ENCODE measurements around the gene CNNM1.

DNA sequence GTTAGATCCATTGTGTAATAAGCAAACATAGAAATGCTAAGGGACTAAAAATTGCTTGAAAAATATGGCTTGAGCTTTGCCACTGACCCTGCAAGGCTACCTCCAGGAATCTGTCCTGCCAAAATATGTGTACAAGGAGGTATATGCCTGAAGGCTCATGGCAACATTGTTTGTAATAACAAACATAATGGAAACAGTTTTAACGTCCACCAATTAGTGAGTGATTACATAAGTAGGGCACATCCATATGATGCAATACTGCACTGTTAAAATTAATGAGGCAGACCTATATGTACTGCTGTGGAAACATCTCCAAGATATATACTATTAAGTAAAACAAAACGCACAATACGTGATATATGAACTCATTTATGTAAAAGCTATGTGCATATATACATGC lies 114.3 kb downstream of the CNNM1 start:
- TF ChIP-seq, protein P1, sequence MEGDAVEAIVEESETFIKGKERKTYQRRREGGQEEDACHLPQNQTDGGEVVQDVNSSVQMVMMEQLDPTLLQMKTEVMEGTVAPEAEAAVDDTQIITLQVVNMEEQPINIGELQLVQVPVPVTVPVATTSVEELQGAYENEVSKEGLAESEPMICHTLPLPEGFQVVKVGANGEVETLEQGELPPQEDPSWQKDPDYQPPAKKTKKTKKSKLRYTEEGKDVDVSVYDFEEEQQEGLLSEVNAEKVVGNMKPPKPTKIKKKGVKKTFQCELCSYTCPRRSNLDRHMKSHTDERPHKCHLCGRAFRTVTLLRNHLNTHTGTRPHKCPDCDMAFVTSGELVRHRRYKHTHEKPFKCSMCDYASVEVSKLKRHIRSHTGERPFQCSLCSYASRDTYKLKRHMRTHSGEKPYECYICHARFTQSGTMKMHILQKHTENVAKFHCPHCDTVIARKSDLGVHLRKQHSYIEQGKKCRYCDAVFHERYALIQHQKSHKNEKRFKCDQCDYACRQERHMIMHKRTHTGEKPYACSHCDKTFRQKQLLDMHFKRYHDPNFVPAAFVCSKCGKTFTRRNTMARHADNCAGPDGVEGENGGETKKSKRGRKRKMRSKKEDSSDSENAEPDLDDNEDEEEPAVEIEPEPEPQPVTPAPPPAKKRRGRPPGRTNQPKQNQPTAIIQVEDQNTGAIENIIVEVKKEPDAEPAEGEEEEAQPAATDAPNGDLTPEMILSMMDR (IDR thresholded peaks at IDR 0.05 in 4 of 5, conservative IDR thresholded peaks at IDR 0.05 in 1 of 5), result no peak
- TF ChIP-seq POLR2A (IDR thresholded peaks at IDR 0.05), result no peak

Measured in gastrocnemius medialis (tissue), 4 donors.